Stimulated activated CD8-positive, alpha-beta memory T cell treated with anti-CD3 and anti-CD28 coated beads, Interleukin-4, amount 100 ng/mL, for 1 hour (primary cell): ENCODE measurements around the gene TESK2.
"Not testable (repeated sequence)": the region's sequence is repeated elsewhere in the genome, so short reads cannot be mapped to it uniquely, and the experiment has no call there.

Experiments used
- DNase-seq, 2 donors: peaks; one replicate each; pipeline ENCODE4 v3.0.0-alpha.2; 2020; ENCODE audit warnings: low read depth in 2 of 2, low spot score in 1 of 2

TESK2 gene

GRCh38 chr1:45414746-45415145 is 76.2 kb downstream of the TESK2 start:
- DNase-seq: no peak

- DNase-seq: no peak
Observed at GRCh38 chr1:45412899-45413298, 78.1 kb downstream of the TESK2 start.

GRCh38 chr1:45411510-45411899 is 79.5 kb downstream of the TESK2 start:
- DNase-seq: no peak

- DNase-seq: no peak
Observed at GRCh38 chr1:45410850-45411509, 80.0 kb downstream of the TESK2 start.

GRCh38 chr1:45409276-45409675 is 81.7 kb downstream of the TESK2 start:
- DNase-seq: no peak

GRCh38 chr1:45407629-45408287 is 83.2 kb downstream of the TESK2 start:
- DNase-seq: no peak

- no peak for DNase-seq
Observed at GRCh38 chr1:45405636-45406035, 85.3 kb downstream of the TESK2 start.

GRCh38 chr1:45403718-45404117 is 87.2 kb downstream of the TESK2 start:
- DNase-seq: no peak

GRCh38 chr1:45403298-45403697 is 87.7 kb downstream of the TESK2 start:
- DNase-seq: no peak

GRCh38 chr1:45401524-45401923 is 89.4 kb downstream of the TESK2 start:
- DNase-seq: no peak

GRCh38 chr1:45400049-45400448 is 90.9 kb downstream of the TESK2 start:
- no peak for DNase-seq

GRCh38 chr1:45397285-45397684 is 93.7 kb downstream of the TESK2 start:
- DNase-seq: no peak

- no peak for DNase-seq
Observed at GRCh38 chr1:45395582-45395981, 95.4 kb downstream of the TESK2 start.

GRCh38 chr1:45395051-45395450 is 95.9 kb downstream of the TESK2 start:
- DNase-seq: no peak

- DNase-seq: no peak
Observed at GRCh38 chr1:45394342-45394741, 96.6 kb downstream of the TESK2 start.

GRCh38 chr1:45393718-45394302 is 97.2 kb downstream of the TESK2 start:
- no peak for DNase-seq

- no peak for DNase-seq
Observed at GRCh38 chr1:45386219-45386618, 104.7 kb downstream of the TESK2 start.

- no peak for DNase-seq
Observed at GRCh38 chr1:45385302-45385701, 105.7 kb downstream of the TESK2 start.

GRCh38 chr1:45384213-45384612 is 106.8 kb downstream of the TESK2 start:
- not testable (repeated sequence) for DNase-seq

GRCh38 chr1:45383191-45383590 is 107.8 kb downstream of the TESK2 start:
- no peak for DNase-seq

GRCh38 chr1:45381243-45381642 is 109.7 kb downstream of the TESK2 start:
- no peak for DNase-seq

- DNase-seq: no peak
Observed at GRCh38 chr1:45380730-45381129, 110.2 kb downstream of the TESK2 start.

GRCh38 chr1:45380125-45380524 is 110.8 kb downstream of the TESK2 start:
- no peak for DNase-seq
